ENCODE results near the gene DLD. TPM values are rescaled to one million over a fixed set of nuclear protein-coding genes. Genes with fewer than 3 reads are reported as not detected.

Gene DLD
- total and polyA plus RNA-seq, 9 of the 15 experiments (the other 6 are each of a cell fraction or from before 2014, with no cell fraction given): 130 to 639 (median 247) TPM

DNA sequence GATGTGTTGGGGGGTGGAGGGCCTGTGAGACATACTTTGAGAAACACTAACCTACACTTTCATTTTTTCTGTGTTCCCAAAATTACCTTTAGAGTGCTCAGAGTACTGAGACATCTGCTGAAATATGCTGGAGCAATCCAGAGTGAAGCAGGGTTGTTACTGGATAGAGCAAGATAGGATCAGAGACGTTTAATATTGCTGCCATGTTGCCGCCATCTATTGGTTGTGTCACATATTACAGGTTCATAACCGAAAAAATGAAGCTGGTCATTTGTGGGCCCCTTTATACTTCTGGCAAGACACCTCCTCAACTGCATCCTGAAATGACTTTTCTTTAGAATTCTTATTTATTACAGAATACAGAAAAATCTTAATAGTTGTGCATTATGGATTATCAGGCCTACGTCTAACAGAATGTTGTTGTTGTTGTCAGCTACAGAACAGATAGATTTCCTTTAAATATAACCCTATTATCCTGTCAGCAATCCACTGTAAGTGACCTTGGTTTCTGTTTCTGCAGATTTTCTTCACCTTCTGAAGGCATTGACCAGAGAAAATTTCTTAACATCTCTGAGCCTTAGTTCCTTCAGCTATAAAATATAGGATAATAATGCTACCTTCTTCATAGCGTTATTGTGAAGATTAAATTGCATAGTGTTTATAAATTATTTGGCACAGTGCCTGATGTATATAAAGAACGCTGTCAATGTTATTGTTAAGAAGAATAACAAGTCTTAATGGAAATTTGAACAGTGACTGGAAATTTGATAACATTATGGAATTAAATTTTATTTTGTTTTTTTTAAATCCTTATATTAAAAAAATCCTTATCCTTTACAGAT is 16.2 kb upstream of the DLD start (continued):
- TF ChIP-seq, protein P1, sequence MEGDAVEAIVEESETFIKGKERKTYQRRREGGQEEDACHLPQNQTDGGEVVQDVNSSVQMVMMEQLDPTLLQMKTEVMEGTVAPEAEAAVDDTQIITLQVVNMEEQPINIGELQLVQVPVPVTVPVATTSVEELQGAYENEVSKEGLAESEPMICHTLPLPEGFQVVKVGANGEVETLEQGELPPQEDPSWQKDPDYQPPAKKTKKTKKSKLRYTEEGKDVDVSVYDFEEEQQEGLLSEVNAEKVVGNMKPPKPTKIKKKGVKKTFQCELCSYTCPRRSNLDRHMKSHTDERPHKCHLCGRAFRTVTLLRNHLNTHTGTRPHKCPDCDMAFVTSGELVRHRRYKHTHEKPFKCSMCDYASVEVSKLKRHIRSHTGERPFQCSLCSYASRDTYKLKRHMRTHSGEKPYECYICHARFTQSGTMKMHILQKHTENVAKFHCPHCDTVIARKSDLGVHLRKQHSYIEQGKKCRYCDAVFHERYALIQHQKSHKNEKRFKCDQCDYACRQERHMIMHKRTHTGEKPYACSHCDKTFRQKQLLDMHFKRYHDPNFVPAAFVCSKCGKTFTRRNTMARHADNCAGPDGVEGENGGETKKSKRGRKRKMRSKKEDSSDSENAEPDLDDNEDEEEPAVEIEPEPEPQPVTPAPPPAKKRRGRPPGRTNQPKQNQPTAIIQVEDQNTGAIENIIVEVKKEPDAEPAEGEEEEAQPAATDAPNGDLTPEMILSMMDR (IDR thresholded peaks at IDR 0.05 in 2 of 3, conservative IDR thresholded peaks at IDR 0.05 in 1 of 3; ENCODE audit: insufficient read depth in 2 of 3, low read depth in 1 of 3, low read length in 3 of 3): peak; percentile 80 to 97 (median 87)
- TF ChIP-seq, protein P2, sequence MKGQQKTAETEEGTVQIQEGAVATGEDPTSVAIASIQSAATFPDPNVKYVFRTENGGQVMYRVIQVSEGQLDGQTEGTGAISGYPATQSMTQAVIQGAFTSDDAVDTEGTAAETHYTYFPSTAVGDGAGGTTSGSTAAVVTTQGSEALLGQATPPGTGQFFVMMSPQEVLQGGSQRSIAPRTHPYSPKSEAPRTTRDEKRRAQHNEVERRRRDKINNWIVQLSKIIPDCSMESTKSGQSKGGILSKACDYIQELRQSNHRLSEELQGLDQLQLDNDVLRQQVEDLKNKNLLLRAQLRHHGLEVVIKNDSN (CRISPR knock-in tag; IDR thresholded peaks at IDR 0.05): no peak
- TF ChIP-seq MEF2A (IDR thresholded peaks at IDR 0.05; ENCODE audit: control insufficient read depth, low read depth, low read length) (0 out of 2 replicates have a peak, but pooled peaks have one; percentile 44), ZNF444 (CRISPR knock-in tag; IDR thresholded peaks at IDR 0.05) (no peak), RBM25 (IDR thresholded peaks at IDR 0.05; ENCODE audit: low read depth, low read length, severe bottlenecking) (peak; percentile 17), ZNF584 (CRISPR knock-in tag; IDR thresholded peaks at IDR 0.05; ENCODE audit: low read depth) (no peak), NRF1 (conservative IDR thresholded peaks at IDR 0.05 in 1 of 2, IDR thresholded peaks at IDR 0.05 in 1 of 2) (peak in 1 of 2 experiments; percentile 37; a peak in 2 of 4 replicates), ZNF311 (CRISPR knock-in tag; IDR thresholded peaks at IDR 0.05) (no peak), ZNF57 (CRISPR knock-in tag; IDR thresholded peaks at IDR 0.05) (no peak), FOXK2 (conservative IDR thresholded peaks at IDR 0.05 in 1 of 2, IDR thresholded peaks at IDR 0.05 in 1 of 2; ENCODE audit: low read depth in 2 of 2) (peak; percentile 50 to 55; a peak in 3 of 4 replicates), HNRNPL (IDR thresholded peaks at IDR 0.05; ENCODE audit: low read depth, low read length) (no peak)
- TF ChIP-seq, protein P3, sequence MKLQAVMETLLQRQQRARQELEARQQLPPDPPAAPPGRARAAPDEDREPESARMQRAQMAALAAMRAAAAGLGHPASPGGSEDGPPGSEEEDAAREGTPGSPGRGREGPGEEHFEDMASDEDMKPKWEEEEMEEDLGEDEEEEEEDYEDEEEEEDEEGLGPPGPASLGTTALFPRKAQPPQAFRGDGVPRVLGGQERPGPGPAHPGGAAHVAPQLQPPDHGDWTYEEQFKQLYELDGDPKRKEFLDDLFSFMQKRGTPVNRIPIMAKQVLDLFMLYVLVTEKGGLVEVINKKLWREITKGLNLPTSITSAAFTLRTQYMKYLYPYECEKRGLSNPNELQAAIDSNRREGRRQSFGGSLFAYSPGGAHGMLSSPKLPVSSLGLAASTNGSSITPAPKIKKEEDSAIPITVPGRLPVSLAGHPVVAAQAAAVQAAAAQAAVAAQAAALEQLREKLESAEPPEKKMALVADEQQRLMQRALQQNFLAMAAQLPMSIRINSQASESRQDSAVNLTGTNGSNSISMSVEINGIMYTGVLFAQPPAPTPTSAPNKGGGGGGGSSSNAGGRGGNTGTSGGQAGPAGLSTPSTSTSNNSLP (IDR thresholded peaks at IDR 0.05; ENCODE audit: borderline replicate concordance, low read depth, low read length): peak; percentile 76; the same call in 1 of the 2 replicates
- TF ChIP-seq, protein P4, sequence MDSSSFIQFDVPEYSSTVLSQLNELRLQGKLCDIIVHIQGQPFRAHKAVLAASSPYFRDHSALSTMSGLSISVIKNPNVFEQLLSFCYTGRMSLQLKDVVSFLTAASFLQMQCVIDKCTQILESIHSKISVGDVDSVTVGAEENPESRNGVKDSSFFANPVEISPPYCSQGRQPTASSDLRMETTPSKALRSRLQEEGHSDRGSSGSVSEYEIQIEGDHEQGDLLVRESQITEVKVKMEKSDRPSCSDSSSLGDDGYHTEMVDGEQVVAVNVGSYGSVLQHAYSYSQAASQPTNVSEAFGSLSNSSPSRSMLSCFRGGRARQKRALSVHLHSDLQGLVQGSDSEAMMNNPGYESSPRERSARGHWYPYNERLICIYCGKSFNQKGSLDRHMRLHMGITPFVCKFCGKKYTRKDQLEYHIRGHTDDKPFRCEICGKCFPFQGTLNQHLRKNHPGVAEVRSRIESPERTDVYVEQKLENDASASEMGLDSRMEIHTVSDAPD (CRISPR knock-in tag; IDR thresholded peaks at IDR 0.05): no peak
- TF ChIP-seq, protein P5, sequence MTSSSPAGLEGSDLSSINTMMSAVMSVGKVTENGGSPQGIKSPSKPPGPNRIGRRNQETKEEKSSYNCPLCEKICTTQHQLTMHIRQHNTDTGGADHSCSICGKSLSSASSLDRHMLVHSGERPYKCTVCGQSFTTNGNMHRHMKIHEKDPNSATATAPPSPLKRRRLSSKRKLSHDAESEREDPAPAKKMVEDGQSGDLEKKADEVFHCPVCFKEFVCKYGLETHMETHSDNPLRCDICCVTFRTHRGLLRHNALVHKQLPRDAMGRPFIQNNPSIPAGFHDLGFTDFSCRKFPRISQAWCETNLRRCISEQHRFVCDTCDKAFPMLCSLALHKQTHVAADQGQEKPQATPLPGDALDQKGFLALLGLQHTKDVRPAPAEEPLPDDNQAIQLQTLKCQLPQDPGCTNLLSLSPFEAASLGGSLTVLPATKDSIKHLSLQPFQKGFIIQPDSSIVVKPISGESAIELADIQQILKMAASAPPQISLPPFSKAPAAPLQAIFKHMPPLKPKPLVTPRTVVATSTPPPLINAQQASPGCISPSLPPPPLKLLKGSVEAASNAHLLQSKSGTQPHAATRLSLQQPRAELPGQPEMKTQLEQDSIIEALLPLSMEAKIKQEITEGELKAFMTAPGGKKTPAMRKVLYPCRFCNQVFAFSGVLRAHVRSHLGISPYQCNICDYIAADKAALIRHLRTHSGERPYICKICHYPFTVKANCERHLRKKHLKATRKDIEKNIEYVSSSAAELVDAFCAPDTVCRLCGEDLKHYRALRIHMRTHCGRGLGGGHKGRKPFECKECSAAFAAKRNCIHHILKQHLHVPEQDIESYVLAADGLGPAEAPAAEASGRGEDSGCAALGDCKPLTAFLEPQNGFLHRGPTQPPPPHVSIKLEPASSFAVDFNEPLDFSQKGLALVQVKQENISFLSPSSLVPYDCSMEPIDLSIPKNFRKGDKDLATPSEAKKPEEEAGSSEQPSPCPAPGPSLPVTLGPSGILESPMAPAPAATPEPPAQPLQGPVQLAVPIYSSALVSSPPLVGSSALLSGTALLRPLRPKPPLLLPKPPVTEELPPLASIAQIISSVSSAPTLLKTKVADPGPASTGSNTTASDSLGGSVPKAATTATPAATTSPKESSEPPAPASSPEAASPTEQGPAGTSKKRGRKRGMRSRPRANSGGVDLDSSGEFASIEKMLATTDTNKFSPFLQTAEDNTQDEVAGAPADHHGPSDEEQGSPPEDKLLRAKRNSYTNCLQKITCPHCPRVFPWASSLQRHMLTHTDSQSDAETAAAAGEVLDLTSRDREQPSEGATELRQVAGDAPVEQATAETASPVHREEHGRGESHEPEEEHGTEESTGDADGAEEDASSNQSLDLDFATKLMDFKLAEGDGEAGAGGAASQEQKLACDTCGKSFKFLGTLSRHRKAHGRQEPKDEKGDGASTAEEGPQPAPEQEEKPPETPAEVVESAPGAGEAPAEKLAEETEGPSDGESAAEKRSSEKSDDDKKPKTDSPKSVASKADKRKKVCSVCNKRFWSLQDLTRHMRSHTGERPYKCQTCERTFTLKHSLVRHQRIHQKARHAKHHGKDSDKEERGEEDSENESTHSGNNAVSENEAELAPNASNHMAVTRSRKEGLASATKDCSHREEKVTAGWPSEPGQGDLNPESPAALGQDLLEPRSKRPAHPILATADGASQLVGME (CRISPR knock-in tag; IDR thresholded peaks at IDR 0.05): no peak
